SK-N-MC (cell line): ENCODE results near the gene FDPS.

Experiments
- EZH2 ChIP-seq: fragments of 200-600 bp; sonication (generic); IDR thresholded peaks from one replicate; pipeline ENCODE4 v1.6.1; 2017; ENCODE audit warnings: antibody characterized with exemption
- FOXP2 ChIP-seq: optimal IDR thresholded peaks from 2 replicates; pipeline ENCODE3; 2011; ENCODE audit warnings: mild to moderate bottlenecking, moderate library complexity; ENCODE audit not compliant: insufficient read depth; ENCODE audit errors: extremely low read length, control extremely low read depth
- POLR2AphosphoS5 ChIP-seq: IDR thresholded peaks from 2 replicates; pipeline ENCODE4 v1.6.1; 2012; ENCODE audit warnings: mild to moderate bottlenecking, low read depth, low read length, borderline replicate concordance

DNA sequence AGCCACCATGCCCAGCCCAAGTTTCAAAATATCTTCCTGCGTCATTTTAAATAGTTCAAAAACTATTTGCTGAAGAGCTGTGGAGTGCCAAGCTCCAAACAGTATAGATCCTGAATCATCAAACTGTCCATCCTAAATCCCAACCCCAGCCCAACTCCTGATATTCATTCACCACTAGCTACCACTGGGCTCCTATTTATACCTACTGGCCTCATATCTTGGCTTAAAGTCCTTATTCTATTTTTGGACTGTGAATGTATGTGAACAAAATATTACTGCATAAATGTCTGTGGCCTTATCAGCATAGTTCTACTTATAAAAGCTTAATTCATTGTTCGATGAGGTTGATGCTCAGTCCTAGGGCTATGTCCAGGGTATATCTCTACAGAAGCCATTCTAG lies 41.3 kb upstream of the FDPS start:
- TF ChIP-seq POLR2AphosphoS5 = no peak
- TF ChIP-seq EZH2 = no peak
- TF ChIP-seq FOXP2 = no peak
